Bronchial epithelial cell (primary cell): ENCODE results near the gene DIP2A. TPM values are rescaled to one million over a fixed set of nuclear protein-coding genes. Genes with fewer than 3 reads are reported as not detected.
"Not testable (repeated sequence)": the region's sequence is repeated elsewhere in the genome, so short reads cannot be mapped to it uniquely, and the experiment has no call there.

Experiments used
- DNase-seq: peaks from one replicate; pipeline ENCODE4 v3.0.0-alpha.2; 2010; ENCODE audit warnings: low read depth
- FAIRE-seq: peaks from 2 replicates; lab custom pipeline; 2011; peaks lifted over from hg19 to GRCh38; lab: Jason Lieb, UNC
- H3K27me3 ChIP-seq: 2 replicates; pipeline ENCODE4 v1.5.1; 2011; ENCODE audit warnings: low read length; ENCODE audit not compliant: control insufficient read depth, insufficient read depth
- H3K36me3 ChIP-seq: 2 replicates; pipeline ENCODE4 v1.5.1; 2011; ENCODE audit warnings: low read length; ENCODE audit not compliant: control insufficient read depth, insufficient read depth
- H3K4me3 ChIP-seq: 2 replicates; pipeline ENCODE4 v1.5.1; 2011; ENCODE audit warnings: mild to moderate bottlenecking, low read depth, low read length, control low read depth
- CTCF ChIP-seq: IDR thresholded peaks from 2 replicates; pipeline ENCODE4 v1.5.1; 2011; ENCODE audit warnings: mild to moderate bottlenecking, moderate library complexity, low read length, control low read depth, inconsistent platforms; ENCODE audit not compliant: insufficient read depth, severe bottlenecking
- total RNA-seq: library from RNA; depleted of rRNA; stranded (reverse); fragments of >200 nt; gene quantifications from 2 replicates; pipeline ENCODE4 v1.2.1, GENCODE V29; 2014

The DIP2A gene
- total RNA-seq, 1 donor from 2014 or later: 28.2 TPM

DNA sequence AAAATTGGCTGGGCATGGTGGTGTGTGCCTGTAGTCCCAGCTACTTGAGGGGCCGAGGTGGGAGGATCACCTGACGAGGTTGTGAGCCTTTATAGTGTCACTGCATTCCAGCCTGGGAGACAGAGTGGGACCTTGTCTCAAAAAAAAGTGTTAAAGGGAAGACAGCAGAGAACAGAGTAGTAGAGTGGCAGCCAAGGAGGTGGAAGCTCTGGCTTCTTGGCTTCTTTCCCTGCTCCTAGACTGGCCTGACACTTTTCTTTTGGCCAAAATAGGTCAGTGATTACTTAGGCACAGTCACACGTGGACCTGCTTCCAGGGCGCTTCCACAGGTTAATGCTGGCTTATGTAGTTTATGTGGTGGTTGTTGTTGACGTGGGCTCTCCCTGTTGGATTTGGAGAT, 3.2 kb downstream of the DIP2A start:
- peaks cover 3% of the 10 kb centered on the region for H3K36me3 ChIP-seq
- DNase-seq: no peak
- TF ChIP-seq CTCF: no peak
- H3K27me3 ChIP-seq: no peaks in the 10 kb centered on the region
- FAIRE-seq: no peak
- H3K4me3 ChIP-seq: no peak overlapping the region

DNA sequence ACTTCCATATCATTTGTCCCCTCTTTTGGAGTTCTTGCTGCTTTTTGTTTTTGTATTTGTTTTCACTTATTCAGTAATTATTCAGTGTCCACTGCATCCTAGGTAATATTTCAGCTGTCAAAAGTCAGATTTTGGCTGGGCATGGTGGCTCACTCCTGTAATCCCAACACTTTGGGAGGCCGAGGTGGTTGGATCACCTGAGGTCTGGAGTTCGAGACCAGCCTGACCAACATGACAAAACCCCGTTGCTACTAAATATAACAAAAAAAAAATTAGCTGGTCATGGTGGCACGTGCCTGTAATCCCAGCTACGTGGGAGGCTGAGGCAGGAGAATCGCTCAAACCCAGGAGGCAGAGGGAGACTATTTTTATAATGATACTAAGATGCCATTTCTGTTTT, 6.5 kb downstream of the DIP2A start:
- H3K36me3 ChIP-seq, FAIRE-seq, H3K27me3 ChIP-seq, H3K4me3 ChIP-seq, DNase-seq: not testable (repeated sequence)

DNA sequence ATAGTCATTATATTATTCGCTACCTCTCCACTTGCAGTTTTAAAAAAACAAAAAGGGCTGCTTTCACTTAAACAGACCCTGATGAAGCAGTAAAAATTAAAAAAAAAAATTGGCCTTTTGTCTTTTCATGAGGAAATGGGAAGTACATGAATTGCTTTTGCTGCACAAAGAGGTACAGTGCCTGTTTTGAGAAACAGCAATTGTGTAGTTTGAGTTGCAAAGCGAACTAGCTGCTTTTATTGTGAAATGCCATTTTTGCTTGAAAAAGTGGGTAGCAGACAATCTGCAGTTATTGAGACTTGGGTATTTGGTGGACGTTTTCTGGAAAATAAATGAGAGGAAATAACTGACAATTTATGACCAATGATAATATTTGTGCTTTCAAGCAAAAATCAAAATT, 7.0 kb downstream of the DIP2A start:
- no peak for TF ChIP-seq CTCF
- Histone ChIP-seq H3K4me3 (no peak overlapping the region), H3K36me3 (peaks cover 7% of the 10 kb centered on the region), H3K27me3 (no peaks in the 10 kb centered on the region)
- DNase-seq (no peak), FAIRE-seq (no peak)

GRCh38 chr21:46468108-46468774, 9.6 kb downstream of the DIP2A start:
- Histone ChIP-seq H3K4me3 (no peak overlapping the region), H3K36me3 (peaks cover 5% of the 10 kb centered on the region), H3K27me3 (no peaks in the 10 kb centered on the region)
- TF ChIP-seq CTCF: no peak
- DNase-seq (no peak), FAIRE-seq (no peak)

DNA sequence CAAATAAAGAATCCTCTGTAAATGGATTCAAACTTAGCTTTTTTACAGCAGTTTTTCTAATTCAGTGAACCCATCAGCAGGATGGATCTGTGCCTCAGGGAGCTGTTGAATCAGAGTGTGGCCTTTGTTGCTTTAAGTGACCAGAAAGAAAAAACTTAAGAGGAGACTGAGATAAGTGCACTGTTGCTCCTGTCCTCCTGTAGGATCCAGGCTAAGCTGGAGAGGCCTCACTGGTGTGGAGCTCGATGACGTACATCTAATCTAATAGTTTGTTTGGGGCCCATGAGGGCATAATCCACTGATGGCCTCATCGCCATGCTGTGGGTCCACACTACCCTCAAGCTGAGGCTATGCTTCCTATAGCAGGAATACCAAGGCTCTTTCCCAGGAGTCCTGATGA, 10.6 kb downstream of the DIP2A start:
- Histone ChIP-seq H3K4me3 (no peak overlapping the region), H3K27me3 (no peaks in the 10 kb centered on the region), H3K36me3 (peaks cover 5% of the 10 kb centered on the region)
- TF ChIP-seq CTCF: no peak
- DNase-seq (no peak), FAIRE-seq (no peak)

- DNase-seq: no peak
- FAIRE-seq: no peak
- Histone ChIP-seq H3K27me3 (no peaks in the 10 kb centered on the region), H3K36me3 (peaks cover 5% of the 10 kb centered on the region), H3K4me3 (no peak overlapping the region)
- no peak for TF ChIP-seq CTCF
Observed at GRCh38 chr21:46471514-46471913, 12.8 kb downstream of the DIP2A start.
